DOHH2 (cell line): ENCODE data around the gene GABRG3.

Experiments
- EZH2phosphoT487 ChIP-seq: fragments of 200-600 bp; sonication (generic); IDR thresholded peaks from 2 replicates; pipeline ENCODE4 v1.6.1; 2017; ENCODE audit warnings: borderline replicate concordance, mild to moderate bottlenecking, antibody characterized with exemption, low read length, moderate library complexity, mixed read lengths
- TF ChIP-seq, protein P1 (sequence below): fragments of 200-600 bp; sonication (generic); IDR thresholded peaks from one replicate; pipeline ENCODE4 v1.5.1; 2014; ENCODE audit warnings: antibody characterized with exemption, mild to moderate bottlenecking, low read depth, low read length; ENCODE audit not compliant: poor library complexity, severe bottlenecking

DNA sequence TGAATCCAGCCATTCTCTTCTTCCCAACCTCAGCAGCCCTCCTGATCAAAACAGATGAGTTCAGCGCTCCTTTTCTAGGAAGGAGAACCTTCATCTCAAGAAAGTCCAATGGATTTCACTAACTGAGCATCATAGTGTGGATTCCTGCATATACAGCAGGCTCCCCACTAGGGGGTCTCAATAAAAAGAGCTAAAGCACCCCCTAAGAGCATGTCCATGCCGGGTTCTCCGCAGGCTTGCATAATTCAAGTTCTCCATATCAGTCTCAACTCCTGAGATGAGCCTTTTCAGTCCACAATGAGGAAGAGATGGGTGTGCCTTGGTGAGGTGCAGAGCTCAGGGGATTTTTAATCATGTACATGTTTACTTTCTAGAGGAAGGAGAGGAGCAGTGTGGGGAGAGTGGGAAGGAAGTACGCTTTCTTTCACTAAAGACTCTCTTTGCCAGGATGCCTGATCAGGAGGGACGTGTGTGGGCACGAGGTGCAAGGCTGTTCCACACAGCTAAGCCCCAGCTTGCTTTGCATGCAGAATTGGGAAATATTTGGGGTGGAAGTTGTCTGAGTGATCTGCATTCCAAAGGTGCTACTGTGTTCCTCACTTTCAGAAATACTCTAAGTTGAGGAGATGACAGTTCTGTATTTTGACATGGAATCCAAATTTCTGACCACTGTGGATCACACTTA, 564.6 kb downstream of the GABRG3 start:
- TF ChIP-seq, protein P1, sequence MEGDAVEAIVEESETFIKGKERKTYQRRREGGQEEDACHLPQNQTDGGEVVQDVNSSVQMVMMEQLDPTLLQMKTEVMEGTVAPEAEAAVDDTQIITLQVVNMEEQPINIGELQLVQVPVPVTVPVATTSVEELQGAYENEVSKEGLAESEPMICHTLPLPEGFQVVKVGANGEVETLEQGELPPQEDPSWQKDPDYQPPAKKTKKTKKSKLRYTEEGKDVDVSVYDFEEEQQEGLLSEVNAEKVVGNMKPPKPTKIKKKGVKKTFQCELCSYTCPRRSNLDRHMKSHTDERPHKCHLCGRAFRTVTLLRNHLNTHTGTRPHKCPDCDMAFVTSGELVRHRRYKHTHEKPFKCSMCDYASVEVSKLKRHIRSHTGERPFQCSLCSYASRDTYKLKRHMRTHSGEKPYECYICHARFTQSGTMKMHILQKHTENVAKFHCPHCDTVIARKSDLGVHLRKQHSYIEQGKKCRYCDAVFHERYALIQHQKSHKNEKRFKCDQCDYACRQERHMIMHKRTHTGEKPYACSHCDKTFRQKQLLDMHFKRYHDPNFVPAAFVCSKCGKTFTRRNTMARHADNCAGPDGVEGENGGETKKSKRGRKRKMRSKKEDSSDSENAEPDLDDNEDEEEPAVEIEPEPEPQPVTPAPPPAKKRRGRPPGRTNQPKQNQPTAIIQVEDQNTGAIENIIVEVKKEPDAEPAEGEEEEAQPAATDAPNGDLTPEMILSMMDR = no peak
- no peak for TF ChIP-seq EZH2phosphoT487
